K562 (cell line): ENCODE measurements around the gene TTC4. TPM values are rescaled to one million over a fixed set of nuclear protein-coding genes. Genes with fewer than 3 reads are reported as not detected.
A peak's percentile ranks its signal among the peaks of the same experiment; 100 is the strongest.

Experiments used
- ATAC-seq: fragments of 200-7000 bp; cut with Tn5 transposase; 3 replicates; pipeline ENCODE4 v1.9.1; 2020; ENCODE audit warnings: moderate library complexity
- BruUV-seq: library from RNA; stranded (reverse); fragments of 400-500 nt; replicated peaks from 2 replicates; lab custom pipeline; 2021; lab: Mats Ljungman, UMichigan
- CTCF ChIA-PET: fragments of 300-600 bp; formaldehyde crosslinking; extraction: SDS; loops from one replicate; lab custom pipeline; 2021; ENCODE audit warnings: low intra/inter-chr PET ratio; lab: Yijun Ruan, JAX
- POLR2A ChIA-PET: fragments of 300-600, 350-650 bp; sonication (Branson Sonifier 250); formaldehyde crosslinking; extraction: SDS; loops from one replicate; lab custom pipeline; 2021; ENCODE audit warnings: antibody characterized with exemption, inconsistent platforms; lab: Yijun Ruan, JAX
- DNase-seq, 4 experiments: peaks; one replicate each; pipeline versions ENCODE4 v3.0.0 to v3.0.0-alpha.2; 2011 to 2018; ENCODE audit warnings: low spot score in 3 of 4, mixed read lengths in 3 of 4; ENCODE audit errors: extremely low read depth in 1 of 4
- FAIRE-seq: peaks from 2 replicates; lab custom pipeline; 2011; peaks lifted over from hg19 to GRCh38; lab: Jason Lieb, UNC
- H2AFZ ChIP-seq: 2 replicates; pipeline ENCODE4 v1.6.0; 2011; ENCODE audit warnings: low read depth, low read length, control low read depth, inconsistent platforms
- H3K27ac ChIP-seq: fragments of 200-600 bp; 3 replicates; pipeline ENCODE4 v1.8.0; 2011; ENCODE audit warnings: low read depth, mild to moderate bottlenecking, control low read depth, inconsistent platforms, low read length, moderate library complexity, mixed read lengths; ENCODE audit errors: extremely low read depth
- H3K27me3 ChIP-seq, 2 experiments: fragments of 300-600 bp in 1 of 2; 2 replicates in 1 of 2; 3 replicates in 1 of 2; pipeline versions ENCODE4 v1.6.0 to v1.8.0; 2011; ENCODE audit warnings: inconsistent platforms in 2 of 2, low read length in 2 of 2, mild to moderate bottlenecking in 1 of 2, mixed read lengths in 1 of 2, moderate library complexity in 1 of 2; ENCODE audit not compliant: control insufficient read depth in 2 of 2, insufficient read depth in 2 of 2
- H3K36me3 ChIP-seq: fragments of 300-600 bp; 3 replicates; pipeline ENCODE4 v1.8.0; 2011; ENCODE audit warnings: mild to moderate bottlenecking, low read length, inconsistent platforms; ENCODE audit not compliant: control insufficient read depth, insufficient read depth
- H3K4me1 ChIP-seq, 2 experiments: fragments of 200-600 bp in 1 of 2; replicated peaks in 1 of 2; 2 replicates in 1 of 2; 3 replicates in 1 of 2; pipeline versions ENCODE4 v1.5.1 to v1.8.0; 2011; ENCODE audit warnings: inconsistent platforms in 2 of 2, low read length in 2 of 2, mild to moderate bottlenecking in 1 of 2, mixed read lengths in 1 of 2, moderate library complexity in 1 of 2; ENCODE audit not compliant: control insufficient read depth in 2 of 2, insufficient read depth in 2 of 2
- H3K4me2 ChIP-seq: 2 replicates; pipeline ENCODE4 v1.6.1; 2011; ENCODE audit warnings: low read length, control low read depth, inconsistent platforms, mixed read lengths; ENCODE audit not compliant: insufficient read depth
- H3K4me3 ChIP-seq: fragments of 200-600 bp; sonication (generic), shearing (Covaris generic); 2 replicates; pipeline ENCODE4 v1.5.1; 2016; ENCODE audit warnings: control low read depth, inconsistent platforms
- H3K79me2 ChIP-seq: fragments of 200-600 bp; 3 replicates; pipeline ENCODE4 v1.8.0; 2011; ENCODE audit warnings: low read length, inconsistent platforms; ENCODE audit not compliant: control insufficient read depth, insufficient read depth
- H3K9ac ChIP-seq, 2 experiments: 2 replicates each; pipeline versions ENCODE4 v1.6.0 to v1.6.1; 2011; ENCODE audit warnings: low read depth in 2 of 2, low read length in 2 of 2, control low read depth in 1 of 2, inconsistent platforms in 1 of 2, mild to moderate bottlenecking in 1 of 2, mixed read lengths in 1 of 2; ENCODE audit not compliant: insufficient read depth in 1 of 2
- H3K9me1 ChIP-seq: one replicate; pipeline ENCODE4 v1.6.0; 2011; ENCODE audit warnings: inconsistent platforms, mild to moderate bottlenecking, low read length, moderate library complexity; ENCODE audit not compliant: control insufficient read depth, insufficient read depth
- H3K9me3 ChIP-seq: replicated peaks from 2 replicates; pipeline ENCODE4 v1.5.1; 2011; ENCODE audit warnings: low read depth, low read length, inconsistent platforms; ENCODE audit not compliant: control insufficient read depth, insufficient read depth
- H4K20me1 ChIP-seq: replicated peaks from 2 replicates; pipeline ENCODE4 v1.6.1; 2011; ENCODE audit warnings: low read length, inconsistent platforms, mixed read lengths; ENCODE audit not compliant: control insufficient read depth, insufficient read depth
- CBFB ChIP-seq: sonication (generic); formaldehyde crosslinking; IDR thresholded peaks from 2 replicates; pipeline ENCODE4 v1.4.0; 2020; ENCODE audit warnings: mild to moderate bottlenecking, missing genetic modification reagents
- CREBBP ChIP-seq: IDR thresholded peaks from one replicate; pipeline ENCODE4 v1.6.1; 2012; ENCODE audit warnings: low read depth, mild to moderate bottlenecking, control low read depth, inconsistent platforms, low read length
- EGR1 ChIP-seq: fragments of 450-650 bp; conservative IDR thresholded peaks from 2 replicates; pipeline ENCODE4 v1.6.1; 2017; ENCODE audit warnings: mild to moderate bottlenecking
- FOSL1 ChIP-seq: fragments of 200-800 bp; sonication (Bioruptor generic); conservative IDR thresholded peaks from 2 replicates; pipeline ENCODE4 v1.6.1; 2016; ENCODE audit warnings: missing genetic modification characterization, missing compliant biosample characterization
- FOXJ2 ChIP-seq: fragments of 200-800 bp; sonication (Bioruptor generic); IDR thresholded peaks from 2 replicates; pipeline ENCODE4 v1.6.1; 2016; ENCODE audit warnings: missing genetic modification characterization, missing compliant biosample characterization
- MAFG ChIP-seq: fragments of 450-650 bp; conservative IDR thresholded peaks from 2 replicates; pipeline ENCODE4 v1.6.1; 2016; ENCODE audit warnings: missing genetic modification characterization, missing compliant biosample characterization
- MAFK ChIP-seq: IDR thresholded peaks from 2 replicates; pipeline ENCODE4 v1.6.1; 2011; ENCODE audit warnings: low read length, improper control_type of control experiment
- ZC3H11A ChIP-seq: IDR thresholded peaks from 2 replicates; pipeline ENCODE4 v1.6.1; 2012; ENCODE audit warnings: low read depth, low read length, improper control_type of control experiment
- WGBS: fragments of 100-300 bp; shearing (Covaris generic); methylation state at CpG from one replicate; pipeline ENCODE4 v1.1.6; 2016; ENCODE audit warnings: low coverage, mixed read lengths; ENCODE audit not compliant: insufficient coverage; ENCODE audit errors: missing lambda C conversion rate; 5-methylcytosine and 5-hydroxymethylcytosine counted together
- in situ Hi-C: fragments of 300-500 bp; cut with MboI; formaldehyde crosslinking; loops from 4 replicates; pipeline ENCODE4 v1.15.0; 2018; ENCODE audit warnings: inconsistent platforms, mixed read lengths
- intact Hi-C: fragments of 100-400 bp; cut with micrococcal nuclease; formaldehyde crosslinking; loops from 2 replicates; pipeline ENCODE4 v1.14.2; 2022
- polyA plus RNA-seq, 8 experiments: library from polyadenylated mRNA; depleted of rRNA in 4 of 8; stranded (reverse) in 5 of 8; unstranded in 3 of 8; fragments of >200 nt; fragmentation: Nextera tagmentation in 2 of 8; fragmentation: Illumina TruSeq in 1 of 8; extraction: Ambion mirVana in 2 of 8; extraction: Trizol in 1 of 8; gene quantifications; 2 replicates each; pipeline versions ENCODE4 v1.2.1 to v1.2.3, GENCODE V29; 2011 to 2014; ENCODE audit warnings: inconsistent platforms in 1 of 8, missing spikeins in 1 of 8
- total RNA-seq, 7 experiments: library from RNA; depleted of rRNA in 6 of 7; stranded (reverse); fragments of >200 nt in 6 of 7; fragmentation: Illumina TruSeq in 2 of 7; extraction: Trizol in 2 of 7; gene quantifications; 2 replicates each; pipeline versions ENCODE4 v1.2.1 to v1.2.3, GENCODE V29; 2011 to 2021; ENCODE audit warnings: low replicate concordance in 1 of 7
- TF ChIP-seq, protein P1 (sequence below): sonication (generic); formaldehyde crosslinking; IDR thresholded peaks from 2 replicates; pipeline ENCODE4 v1.8.1; 2023; ENCODE audit warnings: mild to moderate bottlenecking, missing genetic modification reagents
- TF ChIP-seq, protein P2 (sequence below): sonication (generic); IDR thresholded peaks from 2 replicates; pipeline ENCODE4 v1.6.1; 2016

Gene TTC4
- total and polyA plus RNA-seq, 9 of the 15 experiments (the other 6 are each of a cell fraction or from before 2014, with no cell fraction given) = 36.3 to 111 (median 54.1) TPM

DNA sequence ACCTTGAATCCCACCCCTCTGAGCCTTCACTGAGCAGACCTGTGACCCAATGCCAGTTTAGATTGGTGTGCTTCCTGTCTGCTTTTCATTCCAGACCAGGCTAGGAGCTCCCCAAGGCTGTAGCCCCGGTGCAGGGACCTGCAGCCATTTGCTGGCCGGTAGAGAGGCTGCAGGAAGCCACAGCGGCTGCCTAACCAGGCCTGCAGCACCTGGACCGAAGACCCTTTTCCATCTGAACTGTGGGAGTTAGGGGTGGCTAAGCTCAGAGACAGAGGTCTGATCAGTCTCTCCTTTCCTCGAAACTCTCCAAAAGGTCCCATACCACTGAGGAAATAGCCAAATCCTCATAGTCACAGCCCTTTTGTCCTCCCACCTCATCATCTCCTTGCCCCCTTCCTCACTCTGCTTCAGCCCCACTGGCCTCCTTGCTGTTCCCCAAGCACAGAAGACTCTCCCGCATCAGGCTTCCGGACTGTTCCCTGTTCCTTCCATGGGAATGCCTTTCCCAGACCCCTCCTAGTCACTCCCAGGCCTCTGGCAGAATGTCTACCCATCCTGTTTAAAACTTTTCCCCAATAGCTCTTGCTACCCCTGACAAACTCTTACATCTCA is 674 bp upstream of the TTC4 start:
- H3K9me3 ChIP-seq = no peaks in the 10 kb centered on the region
- H3K27me3 ChIP-seq = peaks cover 14 to 24% of the 10 kb centered on the region in 2 experiments; a peak in 4 of 5 replicates
- CTCF ChIA-PET = interaction anchor here (0.6 kb wide), 1 partner anchor 441 kb away, joined by 4 read pairs; no protein-coding TSS in a partner anchor
- TF ChIP-seq EGR1 = no peak
- TF ChIP-seq CBFB = 0 out of 2 replicates have a peak, but pooled peaks have one; percentile 12
- ATAC-seq (no peak), FAIRE-seq (no peak), DNase-seq (no peak)
- BruUV-seq = no TSS peak
- WGBS = 74% methylated on average over 7 of the region's 7 CpGs
- POLR2A ChIA-PET = interaction anchor here (0.6 to 1.2 kb wide), 5 partner anchors 9 to 666 kb away, joined by 3 to 5 read pairs (median 3); no protein-coding TSS in a partner anchor
- intact Hi-C loops = loop anchor here (2.0 kb wide), 1 partner anchor 50 kb away; the partner anchor contains the start of gene PARS2
- in situ Hi-C loops = no loop called here
- peaks cover 4% of the 10 kb centered on the region; the same call in 1 of the 2 replicates for H4K20me1 ChIP-seq
- peaks cover 34% of the 10 kb centered on the region for H3K36me3 ChIP-seq
- H3K4me2 ChIP-seq = peak overlapping the region; percentile 98
- H3K4me3 ChIP-seq = peak overlapping the region; percentile 88
- H3K9ac ChIP-seq = peak overlapping the region in 1 of 2 experiments; percentile 97; a peak in 2 of 4 replicates
- H3K9me1 ChIP-seq = no peaks in the 10 kb centered on the region
- peaks cover 5 to 8% of the 10 kb centered on the region in 2 experiments; a peak in 4 of 5 replicates for H3K4me1 ChIP-seq
- peak overlapping the region; percentile 100 for H2AFZ ChIP-seq
- peaks cover 29% of the 10 kb centered on the region for H3K79me2 ChIP-seq
- no peak overlapping the region for H3K27ac ChIP-seq

DNA sequence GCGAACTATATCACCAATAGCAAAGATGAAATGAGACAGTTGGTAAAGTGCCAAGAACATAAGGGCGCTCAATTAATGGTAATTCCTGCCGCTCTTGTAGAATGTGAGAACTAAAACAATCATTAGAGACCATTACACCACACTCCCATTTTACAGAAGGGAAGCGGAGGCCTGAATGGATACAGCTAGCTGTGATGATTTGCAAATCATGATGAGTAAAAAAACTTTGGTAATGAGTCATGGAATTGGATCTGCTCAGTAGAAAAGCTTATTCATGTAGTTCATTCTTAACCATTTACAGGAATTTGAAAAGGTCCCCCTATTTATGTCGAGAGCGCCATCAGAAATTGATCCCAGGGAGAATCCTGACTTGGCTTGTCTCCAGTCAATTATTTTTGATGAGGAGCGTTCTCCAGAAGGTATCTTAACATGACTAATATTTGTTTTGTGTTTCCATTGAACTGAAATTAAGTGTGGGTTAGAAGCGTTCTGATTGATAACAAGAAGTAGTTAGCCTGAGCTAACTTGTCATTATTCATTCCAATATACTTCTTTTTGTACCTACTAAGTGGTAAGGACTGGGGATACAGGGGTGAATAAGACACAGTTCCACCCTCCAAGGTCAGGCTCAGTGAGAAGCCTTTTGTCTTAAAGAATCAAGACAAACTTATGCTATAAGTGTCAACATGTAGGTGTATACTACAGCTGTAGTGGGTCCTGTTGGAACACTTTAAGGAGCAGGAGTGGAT is 812 bp downstream of the TTC4 start:
- peak overlapping the region; percentile 94 to 97 for H3K9ac ChIP-seq
- no peaks in the 10 kb centered on the region for H3K9me3 ChIP-seq
- ChIA-PET POLR2A (interaction anchor here (0.6 to 1.4 kb wide), 4 partner anchors 12 to 247 kb away, joined by 3 to 5 read pairs (median 4); no protein-coding TSS in a partner anchor), CTCF (no interaction called here)
- peaks cover 2 to 9% of the 10 kb centered on the region in 2 experiments; a peak in 4 of 5 replicates for H3K27me3 ChIP-seq
- peaks cover 5 to 8% of the 10 kb centered on the region in 2 experiments; a peak in 4 of 5 replicates for H3K4me1 ChIP-seq
- no TSS peak for BruUV-seq
- in situ Hi-C loops = no loop called here
- H3K4me2 ChIP-seq = peak overlapping the region; percentile 98
- intact Hi-C loops = no loop called here
- H3K79me2 ChIP-seq = peaks cover 29% of the 10 kb centered on the region
- FAIRE-seq = peak; percentile 65
- H3K36me3 ChIP-seq = peaks cover 48% of the 10 kb centered on the region
- WGBS = 6% methylated on average over 8 of the region's 8 CpGs
- H2AFZ ChIP-seq = peak overlapping the region; percentile 100
- peak in 3 of 4 experiments; percentile 28 to 41 (median 41) for DNase-seq
- no peaks in the 10 kb centered on the region for H4K20me1 ChIP-seq
- no peaks in the 10 kb centered on the region for H3K9me1 ChIP-seq
- ATAC-seq = peak; percentile 6
- peak overlapping the region; percentile 83 for H3K27ac ChIP-seq
- peak overlapping the region; percentile 88 for H3K4me3 ChIP-seq
- TF ChIP-seq MAFK (0 out of 2 replicates have a peak, but pooled peaks have one; percentile 16), FOSL1 (peak; percentile 50), MAFG (tag) (peak; percentile 65), FOXJ2 (no peak), ZC3H11A (no peak), CREBBP (no peak)
- TF ChIP-seq, protein P1, sequence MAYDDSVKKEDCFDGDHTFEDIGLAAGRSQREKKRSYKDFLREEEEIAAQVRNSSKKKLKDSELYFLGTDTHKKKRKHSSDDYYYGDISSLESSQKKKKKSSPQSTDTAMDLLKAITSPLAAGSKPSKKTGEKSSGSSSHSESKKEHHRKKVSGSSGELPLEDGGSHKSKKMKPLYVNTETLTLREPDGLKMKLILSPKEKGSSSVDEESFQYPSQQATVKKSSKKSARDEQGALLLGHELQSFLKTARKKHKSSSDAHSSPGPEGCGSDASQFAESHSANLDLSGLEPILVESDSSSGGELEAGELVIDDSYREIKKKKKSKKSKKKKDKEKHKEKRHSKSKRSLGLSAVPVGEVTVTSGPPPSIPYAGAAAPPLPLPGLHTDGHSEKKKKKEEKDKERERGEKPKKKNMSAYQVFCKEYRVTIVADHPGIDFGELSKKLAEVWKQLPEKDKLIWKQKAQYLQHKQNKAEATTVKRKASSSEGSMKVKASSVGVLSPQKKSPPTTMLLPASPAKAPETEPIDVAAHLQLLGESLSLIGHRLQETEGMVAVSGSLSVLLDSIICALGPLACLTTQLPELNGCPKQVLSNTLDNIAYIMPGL (CRISPR knock-in tag) = no peak
- TF ChIP-seq, protein P2, sequence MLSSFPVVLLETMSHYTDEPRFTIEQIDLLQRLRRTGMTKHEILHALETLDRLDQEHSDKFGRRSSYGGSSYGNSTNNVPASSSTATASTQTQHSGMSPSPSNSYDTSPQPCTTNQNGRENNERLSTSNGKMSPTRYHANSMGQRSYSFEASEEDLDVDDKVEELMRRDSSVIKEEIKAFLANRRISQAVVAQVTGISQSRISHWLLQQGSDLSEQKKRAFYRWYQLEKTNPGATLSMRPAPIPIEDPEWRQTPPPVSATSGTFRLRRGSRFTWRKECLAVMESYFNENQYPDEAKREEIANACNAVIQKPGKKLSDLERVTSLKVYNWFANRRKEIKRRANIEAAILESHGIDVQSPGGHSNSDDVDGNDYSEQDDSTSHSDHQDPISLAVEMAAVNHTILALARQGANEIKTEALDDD = no peak
